H1 (cell line): ENCODE results near the gene GALNT5. TPM values are rescaled to one million over a fixed set of nuclear protein-coding genes. Genes with fewer than 3 reads are reported as not detected.

ENCODE experiments used
- CTCF ChIA-PET: fragments of 300-600 bp; sonication (Branson Sonifier 250); formaldehyde crosslinking; loops from one replicate; lab custom pipeline; 2021; ENCODE audit not compliant: partially characterized antibody; lab: Charles Lee
- POLR2A ChIA-PET: fragments of 300-600 bp; sonication (Branson Sonifier 250); formaldehyde crosslinking; loops from one replicate; lab custom pipeline; 2021; ENCODE audit warnings: inconsistent platforms; ENCODE audit not compliant: partially characterized antibody; lab: Charles Lee
- DNase-seq, 2 experiments: peaks; one replicate each; pipeline versions ENCODE4 v3.0.0 to v3.0.0-alpha.2; 2010 to 2022; ENCODE audit warnings: low spot score in 2 of 2, low read depth in 1 of 2, mixed read lengths in 1 of 2
- FAIRE-seq: peaks from 2 replicates; lab custom pipeline; 2011; peaks lifted over from hg19 to GRCh38; lab: Jason Lieb, UNC
- H2AFZ ChIP-seq: 2 replicates; pipeline ENCODE4 v1.8.1; 2012; ENCODE audit warnings: low read length, inconsistent platforms
- H2AK5ac ChIP-seq: 2 replicates; pipeline ENCODE4 v1.6.1; 2013; ENCODE audit warnings: low read depth, low read length
- H2BK120ac ChIP-seq: replicated peaks from 2 replicates; pipeline ENCODE3; 2013; ENCODE audit warnings: low read depth, low read length, inconsistent platforms
- H2BK12ac ChIP-seq: 2 replicates; pipeline ENCODE4 v1.6.1; 2013; ENCODE audit warnings: low read depth, low read length
- H2BK15ac ChIP-seq: 2 replicates; pipeline ENCODE4 v1.6.1; 2013; ENCODE audit warnings: low read length
- H2BK20ac ChIP-seq: 2 replicates; pipeline ENCODE4 v1.6.1; 2013; ENCODE audit warnings: low read length
- H2BK5ac ChIP-seq: 2 replicates; pipeline ENCODE4 v1.6.1; 2013; ENCODE audit warnings: low read depth, low read length
- H3K14ac ChIP-seq: 2 replicates; pipeline ENCODE4 v1.6.1; 2013; ENCODE audit warnings: inconsistent platforms; ENCODE audit not compliant: insufficient read length
- H3K18ac ChIP-seq: 2 replicates; pipeline ENCODE4 v1.6.1; 2013; ENCODE audit warnings: low read length; ENCODE audit errors: extremely low read depth
- H3K23ac ChIP-seq: 2 replicates; pipeline ENCODE4 v1.6.1; 2013; ENCODE audit warnings: inconsistent platforms; ENCODE audit not compliant: insufficient read length
- H3K23me2 ChIP-seq: 2 replicates; pipeline ENCODE4 v1.6.1; 2013; ENCODE audit warnings: low read depth, low read length
- H3K27ac ChIP-seq: 2 replicates; pipeline ENCODE4 v1.6.1; 2011; ENCODE audit warnings: low read depth, low read length, inconsistent platforms
- H3K27me3 ChIP-seq, 4 experiments: replicated peaks in 1 of 4; 1 replicate in 1 of 4; 2 replicates in 3 of 4; pipeline versions ENCODE4 v1.6.1 to v1.8.1; 2011 to 2013; ENCODE audit warnings: low read length in 3 of 4, mild to moderate bottlenecking in 3 of 4, inconsistent platforms in 2 of 4, mixed read lengths in 2 of 4, moderate library complexity in 1 of 4; ENCODE audit not compliant: control insufficient read depth in 3 of 4, insufficient read depth in 3 of 4; ENCODE audit errors: extremely low read depth in 1 of 4
- H3K36me3 ChIP-seq, 4 experiments: 2 replicates each; pipeline versions ENCODE4 v1.6.1 to v1.8.1; 2011 to 2013; ENCODE audit warnings: mild to moderate bottlenecking in 4 of 4, low read length in 3 of 4, moderate library complexity in 2 of 4, control low read depth in 1 of 4, inconsistent platforms in 1 of 4; ENCODE audit not compliant: insufficient read depth in 4 of 4, control insufficient read depth in 2 of 4
- H3K4ac ChIP-seq: replicated peaks from 2 replicates; pipeline ENCODE3; 2013; ENCODE audit warnings: low read length, low read depth, mixed read lengths, inconsistent platforms; ENCODE audit not compliant: insufficient read length
- H3K4me1 ChIP-seq, 4 experiments: replicated peaks in 1 of 4; 1 replicate in 1 of 4; 2 replicates in 3 of 4; pipeline versions ENCODE4 v1.6.1 to v1.8.1; 2011 to 2013; ENCODE audit warnings: low read length in 3 of 4, inconsistent platforms in 2 of 4, mixed read lengths in 1 of 4; ENCODE audit not compliant: insufficient read depth in 4 of 4, control insufficient read depth in 3 of 4
- H3K4me2 ChIP-seq, 2 experiments: 2 replicates each; pipeline versions ENCODE4 v1.6.1 to v1.8.1; 2011 to 2013; ENCODE audit warnings: low read depth in 2 of 2, low read length in 2 of 2, control low read depth in 1 of 2, inconsistent platforms in 1 of 2, mild to moderate bottlenecking in 1 of 2; ENCODE audit not compliant: insufficient read depth in 1 of 2
- H3K4me3 ChIP-seq, 4 experiments: fragments of 200-600, 300-600 bp in 1 of 4; sonication (generic), shearing (Covaris generic), sonication (Bioruptor Twin) in 1 of 4; 2 replicates each; pipeline versions ENCODE4 v1.5.1 to v1.8.1; 2011 to 2016; ENCODE audit warnings: low read length in 4 of 4, low read depth in 3 of 4, control low read depth in 2 of 4, inconsistent platforms in 2 of 4, mild to moderate bottlenecking in 2 of 4, mixed read lengths in 1 of 4, moderate library complexity in 1 of 4; ENCODE audit not compliant: insufficient read depth in 2 of 4; ENCODE audit errors: extremely low read depth in 1 of 4
- H3K56ac ChIP-seq: replicated peaks from 2 replicates; pipeline ENCODE3; 2013; ENCODE audit warnings: low read depth, mild to moderate bottlenecking, mixed read lengths, low read length, inconsistent platforms; ENCODE audit not compliant: insufficient read length
- H3K79me1 ChIP-seq: 2 replicates; pipeline ENCODE4 v1.6.1; 2013; ENCODE audit warnings: low read depth, low read length, control low read depth
- H3K79me2 ChIP-seq, 2 experiments: 2 replicates each; pipeline versions ENCODE4 v1.6.1 to v1.8.1; 2012 to 2013; ENCODE audit warnings: low read length in 2 of 2, mild to moderate bottlenecking in 2 of 2, inconsistent platforms in 1 of 2; ENCODE audit not compliant: insufficient read depth in 2 of 2, control insufficient read depth in 1 of 2
- H3K9ac ChIP-seq, 4 experiments: replicated peaks in 1 of 4; 1 replicate in 1 of 4; 2 replicates in 3 of 4; pipeline versions ENCODE4 v1.6.1 to v1.8.1; 2011 to 2013; ENCODE audit warnings: low read depth in 3 of 4, low read length in 3 of 4, control low read depth in 2 of 4, mild to moderate bottlenecking in 2 of 4, moderate library complexity in 2 of 4, inconsistent platforms in 1 of 4; ENCODE audit errors: extremely low read depth in 1 of 4
- H3K9me3 ChIP-seq, 2 experiments: 2 replicates each; pipeline versions ENCODE4 v1.6.1 to v1.8.1; 2012 to 2013; ENCODE audit warnings: mild to moderate bottlenecking in 2 of 2, moderate library complexity in 2 of 2, control low read depth in 1 of 2, inconsistent platforms in 1 of 2, low read depth in 1 of 2, low read length in 1 of 2, mixed read lengths in 1 of 2; ENCODE audit not compliant: insufficient read depth in 2 of 2
- H4K20me1 ChIP-seq, 2 experiments: replicated peaks in 1 of 2; 2 replicates each; pipeline versions ENCODE3 to v1.8.1; 2011 to 2013; ENCODE audit warnings: inconsistent platforms in 2 of 2, low read length in 2 of 2, mild to moderate bottlenecking in 1 of 2; ENCODE audit not compliant: insufficient read depth in 2 of 2, control insufficient read depth in 1 of 2
- H4K5ac ChIP-seq: 2 replicates; pipeline ENCODE4 v1.6.1; 2013; ENCODE audit warnings: low read length, low read depth, mixed read lengths, inconsistent platforms; ENCODE audit not compliant: insufficient read length
- H4K8ac ChIP-seq: 2 replicates; pipeline ENCODE4 v1.8.0; 2013; ENCODE audit warnings: mild to moderate bottlenecking, moderate library complexity, low read length, inconsistent platforms; ENCODE audit not compliant: insufficient read depth; ENCODE audit errors: extremely low read depth
- H4K91ac ChIP-seq: replicated peaks from 2 replicates; pipeline ENCODE3; 2013; ENCODE audit warnings: low read length, mixed read lengths, inconsistent platforms; ENCODE audit not compliant: insufficient read length
- ATF2 ChIP-seq: IDR thresholded peaks from 2 replicates; pipeline ENCODE4 v1.6.1; 2012; ENCODE audit warnings: low read length, inconsistent platforms
- MAX ChIP-seq: IDR thresholded peaks from 2 replicates; pipeline ENCODE4 v1.6.1; 2012; ENCODE audit warnings: inconsistent platforms
- NRF1 ChIP-seq: IDR thresholded peaks from 2 replicates; pipeline ENCODE4 v1.6.1; 2011; ENCODE audit warnings: mild to moderate bottlenecking, low read depth, low read length, improper control_type of control experiment
- POU5F1 ChIP-seq: IDR thresholded peaks from 2 replicates; pipeline ENCODE4 v1.6.1; 2011; ENCODE audit warnings: low read depth, mild to moderate bottlenecking, low read length, moderate library complexity
- RXRA ChIP-seq: IDR thresholded peaks from 2 replicates; pipeline ENCODE4 v1.6.1; 2011; ENCODE audit warnings: low read depth, mild to moderate bottlenecking, low read length, moderate library complexity; ENCODE audit not compliant: insufficient read depth
- SRF ChIP-seq: IDR thresholded peaks from 2 replicates; pipeline ENCODE4 v1.6.1; 2011; ENCODE audit warnings: mild to moderate bottlenecking, low read depth, low read length, moderate library complexity
- TBP ChIP-seq: IDR thresholded peaks from 2 replicates; pipeline ENCODE4 v1.6.1; 2011; ENCODE audit warnings: low read depth, low read length, improper control_type of control experiment
- TEAD4 ChIP-seq: IDR thresholded peaks from 2 replicates; pipeline ENCODE4 v1.6.1; 2012; ENCODE audit warnings: low read depth, low read length, inconsistent platforms, mixed read lengths
- WGBS, 2 experiments: shearing (Covaris generic) in 1 of 2; methylation state at CpG; one replicate each; pipeline versions ENCODE4 v1.1.6 to v1.1.7; 2013 to 2015; ENCODE audit warnings: low lambda C conversion rate in 2 of 2, mixed read lengths in 2 of 2, inconsistent platforms in 1 of 2, low coverage in 1 of 2, missing lambda C conversion rate in 1 of 2; ENCODE audit not compliant: insufficient replicate concordance in 2 of 2, insufficient coverage in 1 of 2, insufficient read length in 1 of 2; ENCODE audit errors: extremely low coverage in 1 of 2, missing lambda C conversion rate in 1 of 2; 5-methylcytosine and 5-hydroxymethylcytosine counted together
- polyA plus RNA-seq, 7 experiments: library from polyadenylated mRNA; depleted of rRNA in 3 of 7; stranded (reverse) in 5 of 7; unstranded in 2 of 7; fragments of >200 nt in 5 of 7; fragments of 200-250 nt in 2 of 7; gene quantifications; 1 replicate in 5 of 7; 2 replicates in 1 of 7; 4 replicates in 1 of 7; pipeline versions ENCODE4 v1.2.1 to v1.2.3, GENCODE V29; 2011 to 2013; ENCODE audit warnings: missing spikeins in 2 of 7, mixed read lengths in 2 of 7
- total RNA-seq: library from RNA; stranded (reverse); fragmentation: NEBNext Ultra II Directional; extraction: Animal tissue kit (Norgen Biotek cat#: 25700); gene quantifications from 2 replicates; pipeline ENCODE4 v1.2.1, GENCODE V29; 2021

Gene GALNT5
- total and polyA plus RNA-seq, 2 of the 8 experiments (the other 6 are each of a cell fraction or from before 2014, with no cell fraction given): 0.02 to 0.06 TPM

GRCh38 chr2:157329524-157329923, 72.0 kb downstream of the GALNT5 start:
- POLR2A ChIA-PET: no interaction called here
- no peak overlapping the region for H3K56ac ChIP-seq
- H3K79me2 ChIP-seq: no peaks in the 10 kb centered on the region
- no peaks in the 10 kb centered on the region for H3K27me3 ChIP-seq
- no peak overlapping the region for H2BK5ac ChIP-seq
- no peak overlapping the region for H3K27ac ChIP-seq
- no peak overlapping the region for H3K23ac ChIP-seq
- H2BK15ac ChIP-seq: no peak overlapping the region
- H4K20me1 ChIP-seq: no peaks in the 10 kb centered on the region
- H3K14ac ChIP-seq: no peak overlapping the region
- H2BK20ac ChIP-seq: no peak overlapping the region
- H2AK5ac ChIP-seq: no peak overlapping the region
- peaks cover 0 to 9% (median 8%) of the 10 kb centered on the region in 4 experiments; a peak in 5 of 7 replicates for H3K4me1 ChIP-seq
- no peak overlapping the region for H3K9ac ChIP-seq
- H3K4me3 ChIP-seq: no peak overlapping the region
- FAIRE-seq (no peak), DNase-seq (no peak)
- no peak overlapping the region for H4K5ac ChIP-seq
- CTCF ChIA-PET: interaction anchor here (0.6 to 16.0 kb wide), 12 partner anchors 8 to 1636 kb away, joined by 3 to 299 read pairs (median 4); no protein-coding TSS in a partner anchor
- no peak overlapping the region for H2BK12ac ChIP-seq
- no peak overlapping the region for H2BK120ac ChIP-seq
- H3K36me3 ChIP-seq: no peaks in the 10 kb centered on the region
- no peak overlapping the region for H3K18ac ChIP-seq
- H3K79me1 ChIP-seq: no peaks in the 10 kb centered on the region
- 90% methylated on average over 9 of the region's 9 CpGs; no CpG with 5 or more reads in 1 of the 2 experiments for WGBS, 2 experiments
- H4K91ac ChIP-seq: no peak overlapping the region
- no peak overlapping the region for H3K4ac ChIP-seq
- H3K23me2 ChIP-seq: no peaks in the 10 kb centered on the region
- no peak overlapping the region for H4K8ac ChIP-seq
- no peak overlapping the region for H3K4me2 ChIP-seq
- no peaks in the 10 kb centered on the region for H3K9me3 ChIP-seq
- H2AFZ ChIP-seq: no peak overlapping the region
- TF ChIP-seq SRF (no peak), TEAD4 (no peak), ATF2 (no peak), NRF1 (no peak), MAX (no peak), TBP (no peak), RXRA (no peak), POU5F1 (no peak)
